PC-9 (cell line): ENCODE data around the gene SLC29A4.

Source experiments
- EZH2 ChIP-seq: fragments of 200-600 bp; sonication (generic); IDR thresholded peaks from 2 replicates; pipeline ENCODE4 v1.8.0; 2017; ENCODE audit warnings: antibody characterized with exemption, low read depth
- TF ChIP-seq, protein P1 (sequence below): fragments of 200-600 bp; sonication (generic); conservative IDR thresholded peaks from 2 replicates; pipeline ENCODE4 v1.6.1; 2017; ENCODE audit warnings: mixed run types, antibody characterized with exemption, mild to moderate bottlenecking, moderate library complexity

GRCh38 chr7:5352440-5353010 is 69.8 kb downstream of the SLC29A4 start:
- TF ChIP-seq EZH2, result no peak
- TF ChIP-seq, protein P1, sequence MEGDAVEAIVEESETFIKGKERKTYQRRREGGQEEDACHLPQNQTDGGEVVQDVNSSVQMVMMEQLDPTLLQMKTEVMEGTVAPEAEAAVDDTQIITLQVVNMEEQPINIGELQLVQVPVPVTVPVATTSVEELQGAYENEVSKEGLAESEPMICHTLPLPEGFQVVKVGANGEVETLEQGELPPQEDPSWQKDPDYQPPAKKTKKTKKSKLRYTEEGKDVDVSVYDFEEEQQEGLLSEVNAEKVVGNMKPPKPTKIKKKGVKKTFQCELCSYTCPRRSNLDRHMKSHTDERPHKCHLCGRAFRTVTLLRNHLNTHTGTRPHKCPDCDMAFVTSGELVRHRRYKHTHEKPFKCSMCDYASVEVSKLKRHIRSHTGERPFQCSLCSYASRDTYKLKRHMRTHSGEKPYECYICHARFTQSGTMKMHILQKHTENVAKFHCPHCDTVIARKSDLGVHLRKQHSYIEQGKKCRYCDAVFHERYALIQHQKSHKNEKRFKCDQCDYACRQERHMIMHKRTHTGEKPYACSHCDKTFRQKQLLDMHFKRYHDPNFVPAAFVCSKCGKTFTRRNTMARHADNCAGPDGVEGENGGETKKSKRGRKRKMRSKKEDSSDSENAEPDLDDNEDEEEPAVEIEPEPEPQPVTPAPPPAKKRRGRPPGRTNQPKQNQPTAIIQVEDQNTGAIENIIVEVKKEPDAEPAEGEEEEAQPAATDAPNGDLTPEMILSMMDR, result no peak
